HG03039 (cell line): Measurements from ENCODE around the gene LANCL1.

Experiments used
- ATAC-seq: cut with Tn5 transposase; IDR thresholded peaks from one replicate; pipeline ENCODE4 v1.9.1; 2021; ENCODE audit warnings: mild to moderate bottlenecking, moderate library complexity; ENCODE audit not compliant: unreplicated experiment

The LANCL1 gene

GRCh38 chr2:210476194-210477128, at the start of gene LANCL1:
LANCL1 (minus strand) TSS chr2:210476759; CDS start chr2:210476396, 363 bp downstream.
- peak; percentile 100 for ATAC-seq

DNA sequence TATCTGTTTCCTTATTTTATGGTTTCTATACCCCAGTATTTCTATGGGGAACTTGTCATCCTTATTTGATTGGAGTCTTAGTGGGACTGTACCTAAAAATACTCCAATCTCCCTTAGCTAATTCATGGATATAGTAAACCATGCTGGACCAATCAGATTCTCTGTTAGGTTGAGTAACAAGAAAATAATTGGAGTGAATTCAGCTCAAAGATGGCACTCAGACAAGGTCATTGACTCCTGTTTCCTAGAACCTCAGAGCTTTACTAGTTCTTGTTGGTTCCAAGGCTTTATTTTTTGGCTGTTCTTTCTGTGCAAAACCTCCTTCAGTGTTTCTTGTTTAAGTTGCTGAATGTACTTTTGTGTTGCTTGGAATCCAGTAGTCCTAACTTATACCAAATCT, 48.0 kb upstream of the LANCL1 start:
- no peak for ATAC-seq

DNA sequence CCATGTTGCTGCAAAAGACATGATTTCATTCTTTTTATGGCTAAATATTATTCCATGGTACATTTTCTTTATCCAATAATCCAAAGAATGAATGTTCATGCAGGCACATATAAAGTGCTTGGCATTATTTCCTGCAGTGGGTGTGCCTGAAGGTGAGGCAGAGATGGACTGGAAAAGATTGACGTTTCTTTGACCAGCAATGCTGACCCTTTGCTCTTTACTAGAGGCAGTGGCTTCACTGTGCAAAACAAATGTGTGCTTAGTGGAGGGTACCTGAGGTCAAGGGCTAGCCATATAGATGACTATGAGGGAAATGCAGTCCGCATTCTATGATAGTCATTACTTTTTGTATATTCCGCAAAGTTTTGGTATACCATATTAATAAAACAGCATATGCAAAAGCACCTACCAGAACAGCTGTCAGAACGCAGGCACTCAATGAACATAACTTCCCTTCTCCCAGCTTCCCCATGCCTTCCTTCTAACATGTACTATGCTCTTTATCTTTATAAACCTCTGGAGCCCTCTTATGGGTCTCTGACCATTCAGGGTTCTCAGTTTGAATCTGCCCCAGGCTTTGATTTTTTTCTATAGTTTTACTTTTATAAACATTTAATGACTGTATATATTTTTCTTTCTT, 47.2 kb upstream of the LANCL1 start:
- ATAC-seq, result no peak

- no peak for ATAC-seq
These were observed 45.8 kb upstream of the LANCL1 start for GRCh38 chr2:210522399-210522798.

DNA sequence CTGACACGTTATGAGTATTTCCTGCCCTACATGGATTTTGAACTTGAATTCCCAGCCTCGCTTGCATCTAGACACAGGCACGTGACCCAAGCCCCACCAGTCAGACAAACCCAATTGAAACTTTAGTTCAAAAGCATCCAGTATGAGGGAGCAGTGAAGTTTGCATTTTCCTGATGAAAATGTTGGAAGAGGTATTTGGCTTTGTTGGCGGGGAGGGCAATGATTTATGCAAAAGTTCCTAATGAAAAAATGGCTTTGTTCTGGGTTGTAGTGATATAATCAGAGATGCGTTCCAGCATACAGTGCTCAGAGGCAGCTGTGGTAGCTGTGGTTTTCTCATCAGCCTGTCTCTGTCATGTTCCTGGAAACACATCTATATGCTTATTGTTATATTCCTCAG, 43.0 kb upstream of the LANCL1 start:
- ATAC-seq, result no peak

- no peak for ATAC-seq
These were observed 40.7 kb upstream of the LANCL1 start for GRCh38 chr2:210517264-210517663.

GRCh38 chr2:210515911-210516310, 39.4 kb upstream of the LANCL1 start:
- ATAC-seq, result no peak

- ATAC-seq, result no peak
These were observed 27.2 kb upstream of the LANCL1 start for GRCh38 chr2:210503725-210504191.

DNA sequence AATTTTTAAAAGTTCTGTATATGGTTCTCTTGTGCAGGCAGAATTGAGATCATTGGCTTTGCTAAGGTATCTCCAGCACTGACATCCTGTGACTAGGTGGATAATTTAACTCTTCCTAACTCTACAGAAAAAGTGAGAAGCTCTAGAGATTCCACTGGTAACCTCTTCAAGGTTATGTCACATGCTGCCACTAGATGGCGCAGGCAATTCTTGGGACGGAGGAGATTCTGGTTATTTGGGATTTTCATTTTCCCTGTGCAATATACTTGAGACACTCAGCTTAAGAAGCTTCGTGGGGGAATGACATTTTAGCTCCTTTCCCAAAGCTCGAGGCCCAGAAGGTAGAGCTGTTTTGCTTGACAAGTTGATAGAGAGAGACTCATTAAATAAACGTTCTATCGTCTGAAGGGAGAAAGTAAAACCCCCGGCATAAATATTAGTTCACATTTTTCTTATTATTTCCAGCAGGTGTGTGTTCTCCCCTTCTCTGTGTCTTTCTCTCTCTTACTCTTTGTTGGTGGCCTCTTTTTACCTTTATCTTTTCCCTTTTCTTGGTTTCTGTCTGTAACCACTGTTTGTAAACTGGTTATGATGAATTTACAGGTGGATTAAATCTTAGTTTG, 26.6 kb upstream of the LANCL1 start:
- ATAC-seq, result peak; percentile 87

- ATAC-seq, result peak; percentile 51
These were observed 20.0 kb upstream of the LANCL1 start for GRCh38 chr2:210496512-210496911.

- ATAC-seq, result no peak
These were observed 17.0 kb upstream of the LANCL1 start for GRCh38 chr2:210493528-210493927.

- no peak for ATAC-seq
These were observed 5.1 kb upstream of the LANCL1 start for GRCh38 chr2:210481601-210482175.

DNA sequence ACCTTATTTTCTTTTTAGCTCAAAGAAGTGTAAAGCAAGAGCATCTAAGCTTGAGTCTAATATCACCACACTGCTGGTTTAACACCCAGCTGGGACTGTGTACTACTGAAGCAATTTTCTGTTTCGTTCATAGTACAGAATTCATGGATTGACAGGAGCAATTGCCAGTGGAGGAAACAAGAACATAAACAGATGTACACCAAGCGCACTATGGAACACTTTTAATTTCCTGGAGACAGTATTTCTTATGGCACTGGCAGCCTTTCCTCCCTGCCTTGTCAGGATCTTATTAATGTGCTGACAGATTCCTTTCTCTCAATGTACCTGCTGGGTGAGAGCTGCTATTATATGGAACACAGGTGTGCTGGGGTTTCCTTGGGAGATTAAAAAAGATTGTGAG, 4.2 kb upstream of the LANCL1 start:
- no peak for ATAC-seq

GRCh38 chr2:210480079-210480478, 3.5 kb upstream of the LANCL1 start:
- no peak for ATAC-seq

- no peak for ATAC-seq
These were observed 2.1 kb upstream of the LANCL1 start for GRCh38 chr2:210478661-210479060.

GRCh38 chr2:210477496-210477895, 937 bp upstream of the LANCL1 start:
- ATAC-seq, result no peak

DNA sequence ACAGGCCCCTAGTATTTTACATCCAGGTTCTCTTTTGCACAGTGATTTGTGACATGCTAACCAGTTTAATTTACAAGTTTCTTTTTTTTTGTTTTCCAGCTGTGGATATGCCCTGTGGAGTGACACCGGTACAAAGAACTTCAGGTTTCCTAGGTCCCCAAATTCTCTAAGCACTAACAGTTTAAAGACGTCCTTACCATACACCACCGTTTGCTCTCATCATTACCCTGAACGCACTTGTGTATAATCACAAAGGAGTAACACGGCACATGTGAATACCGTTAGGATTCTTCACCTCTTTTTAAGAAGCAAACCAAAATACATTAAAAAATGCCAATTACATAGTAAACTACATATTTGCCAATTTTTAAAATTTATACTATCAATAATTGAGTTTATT, 853 bp downstream of the LANCL1 start:
- no peak for ATAC-seq

DNA sequence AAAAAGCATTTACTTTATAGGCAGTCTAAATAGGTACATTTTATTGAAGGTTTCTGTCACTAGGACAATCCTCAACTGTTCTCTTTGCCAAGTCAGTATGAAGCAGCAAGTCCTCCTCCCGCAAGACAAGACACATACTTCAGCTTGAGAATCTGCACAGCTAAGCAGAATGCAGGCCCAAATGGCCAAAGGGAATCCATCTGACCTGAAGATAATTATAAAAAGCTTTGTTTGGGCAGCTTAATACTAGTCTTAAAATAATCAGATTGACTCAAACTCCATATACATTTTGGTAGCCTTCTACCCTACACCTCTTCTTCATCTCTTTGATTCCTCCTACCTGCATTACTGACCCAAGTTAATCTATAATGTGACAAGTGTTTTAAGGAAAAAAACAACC, 1.8 kb downstream of the LANCL1 start:
- ATAC-seq, result no peak

GRCh38 chr2:210461401-210461800, 15.2 kb downstream of the LANCL1 start:
- no peak for ATAC-seq

DNA sequence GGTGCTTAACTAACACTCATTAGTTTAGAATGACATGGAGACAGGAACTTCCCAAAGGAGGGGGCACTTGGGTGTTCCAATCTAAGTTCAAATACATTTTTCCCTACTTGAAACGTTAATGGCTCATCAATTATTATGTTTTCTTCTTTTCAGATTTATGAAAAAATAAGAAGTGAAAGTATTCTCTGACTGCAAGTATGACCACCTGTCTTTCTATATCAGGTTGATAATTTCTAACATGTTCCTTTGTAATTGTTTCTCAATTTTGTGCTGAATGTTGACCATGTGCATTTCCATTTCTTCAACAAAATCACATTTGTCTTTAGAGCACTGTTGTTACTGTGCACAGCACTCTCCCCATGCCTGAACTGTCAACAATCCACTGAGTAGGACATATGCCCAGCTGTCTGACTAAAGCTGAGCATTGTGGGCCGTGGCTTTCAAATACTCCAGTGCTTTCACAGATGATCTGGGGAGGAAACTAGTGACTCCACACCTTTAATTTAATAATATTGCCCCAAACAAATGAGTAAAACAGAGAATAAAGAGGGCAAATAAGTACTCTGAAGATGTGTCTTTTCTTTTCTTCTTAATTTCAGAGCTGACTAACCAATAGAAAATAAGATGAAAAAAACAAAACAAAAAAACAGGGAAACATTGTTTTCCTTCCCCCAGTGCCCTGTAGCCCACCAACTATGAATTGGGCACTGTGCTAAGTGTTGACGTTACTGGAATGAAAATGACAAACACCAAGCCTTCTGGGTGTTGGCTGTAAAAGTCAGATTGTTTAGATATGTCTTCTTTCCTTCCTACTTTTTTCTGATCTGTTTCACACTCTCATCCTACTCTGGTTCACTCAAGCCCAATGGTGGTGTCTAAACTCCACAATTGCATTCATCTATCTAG, 16.0 kb downstream of the LANCL1 start:
- peak; percentile 58 for ATAC-seq
